Measurements from ENCODE around the gene PKP1.

The PKP1 gene

GRCh38 chr1:201261771-201262547 is 21.3 kb upstream of the PKP1 start:
- no peaks in the 10 kb centered on the region for H3K9me2 ChIP-seq (ENCODE audit: low read depth, low read length)
- H3K27ac ChIP-seq (ENCODE audit: low read depth, low read length, poor library complexity, severe bottlenecking): no peak overlapping the region
- TF ChIP-seq CTCF (IDR thresholded peaks at IDR 0.05; ENCODE audit: low read length) (no peak), EZH2 (IDR thresholded peaks at IDR 0.05; ENCODE audit: borderline replicate concordance, low read length) (no peak)
- H2AFZ ChIP-seq (ENCODE audit: low read length): no peak overlapping the region
- no peaks in the 10 kb centered on the region for H3K4me1 ChIP-seq (ENCODE audit: insufficient read depth, low read length, severe bottlenecking)
- no peak overlapping the region for H3K4me2 ChIP-seq (ENCODE audit: low read length)
- no peaks in the 10 kb centered on the region for H4K20me1 ChIP-seq (ENCODE audit: insufficient read depth, low read length)
- H3K27me3 ChIP-seq (ENCODE audit: insufficient read depth, low read length): no peaks in the 10 kb centered on the region
- H3K36me3 ChIP-seq (ENCODE audit: insufficient read depth, low read length): no peaks in the 10 kb centered on the region
- no peaks in the 10 kb centered on the region for H3K79me2 ChIP-seq (ENCODE audit: insufficient read depth, low read length)
- no peak overlapping the region for H3K9ac ChIP-seq (ENCODE audit: low read length)
- H3K9me3 ChIP-seq (ENCODE audit: low read length): no peaks in the 10 kb centered on the region
- no peak overlapping the region for H3K4me3 ChIP-seq (ENCODE audit: low read depth, low read length, poor library complexity, severe bottlenecking)
- no peaks in the 10 kb centered on the region for H3F3A ChIP-seq (ENCODE audit: insufficient read depth, low read length)

GRCh38 chr1:201262963-201263608 is 20.2 kb upstream of the PKP1 start:
- Histone ChIP-seq H3K79me2 (ENCODE audit: insufficient read depth, low read length) (no peaks in the 10 kb centered on the region), H3K9me3 (ENCODE audit: low read length) (no peaks in the 10 kb centered on the region), H3K4me2 (ENCODE audit: low read length) (no peak overlapping the region), H3K36me3 (ENCODE audit: insufficient read depth, low read length) (no peaks in the 10 kb centered on the region), H3F3A (ENCODE audit: insufficient read depth, low read length) (no peaks in the 10 kb centered on the region), H3K4me1 (ENCODE audit: insufficient read depth, low read length, severe bottlenecking) (no peaks in the 10 kb centered on the region), H3K27me3 (ENCODE audit: insufficient read depth, low read length) (no peaks in the 10 kb centered on the region), H4K20me1 (ENCODE audit: insufficient read depth, low read length) (no peaks in the 10 kb centered on the region), H3K27ac (ENCODE audit: low read depth, low read length, poor library complexity, severe bottlenecking) (no peak overlapping the region), H3K9ac (ENCODE audit: low read length) (no peak overlapping the region), H3K9me2 (ENCODE audit: low read depth, low read length) (no peaks in the 10 kb centered on the region), H2AFZ (ENCODE audit: low read length) (no peak overlapping the region), H3K4me3 (ENCODE audit: low read depth, low read length, poor library complexity, severe bottlenecking) (no peak overlapping the region)
- TF ChIP-seq CTCF (IDR thresholded peaks at IDR 0.05; ENCODE audit: low read length) (no peak), EZH2 (IDR thresholded peaks at IDR 0.05; ENCODE audit: borderline replicate concordance, low read length) (no peak)

GRCh38 chr1:201264072-201264471 is 19.2 kb upstream of the PKP1 start:
- TF ChIP-seq EZH2 (IDR thresholded peaks at IDR 0.05; ENCODE audit: borderline replicate concordance, low read length): no peak
- TF ChIP-seq CTCF (IDR thresholded peaks at IDR 0.05; ENCODE audit: low read length): no peak
- Histone ChIP-seq H3K27me3 (ENCODE audit: insufficient read depth, low read length) (no peaks in the 10 kb centered on the region), H3K4me2 (ENCODE audit: low read length) (no peak overlapping the region), H3K79me2 (ENCODE audit: insufficient read depth, low read length) (no peaks in the 10 kb centered on the region), H3K4me1 (ENCODE audit: insufficient read depth, low read length, severe bottlenecking) (no peaks in the 10 kb centered on the region), H2AFZ (ENCODE audit: low read length) (no peak overlapping the region), H3K4me3 (ENCODE audit: low read depth, low read length, poor library complexity, severe bottlenecking) (no peak overlapping the region), H3K9me3 (ENCODE audit: low read length) (no peaks in the 10 kb centered on the region), H4K20me1 (ENCODE audit: insufficient read depth, low read length) (no peaks in the 10 kb centered on the region), H3K27ac (ENCODE audit: low read depth, low read length, poor library complexity, severe bottlenecking) (no peak overlapping the region), H3K9ac (ENCODE audit: low read length) (no peak overlapping the region), H3F3A (ENCODE audit: insufficient read depth, low read length) (no peaks in the 10 kb centered on the region), H3K36me3 (ENCODE audit: insufficient read depth, low read length) (no peaks in the 10 kb centered on the region), H3K9me2 (ENCODE audit: low read depth, low read length) (no peaks in the 10 kb centered on the region)
